Mesothelial cell of epicardium (in vitro differentiated cells): ENCODE measurements around the gene DDIT3. TPM values are rescaled to one million over a fixed set of nuclear protein-coding genes. Genes with fewer than 3 reads are reported as not detected.
A peak's percentile ranks its signal among the peaks of the same experiment; 100 is the strongest.

Source experiments
- DNase-seq, 2 experiments: peaks; one replicate each; pipeline ENCODE4 v3.0.0; 2021; ENCODE audit warnings: low spot score in 2 of 2; ENCODE audit not compliant: unreplicated experiment in 2 of 2
- H3K27ac Mint-ChIP-seq: 2 replicates; pipeline ENCODE4 v1.8.0; 2021; ENCODE audit warnings: mixed read lengths
- H3K27me3 Mint-ChIP-seq: 2 replicates; pipeline ENCODE4 v1.8.0; 2021; ENCODE audit warnings: low read depth, mixed read lengths
- H3K36me3 Mint-ChIP-seq: 2 replicates; pipeline ENCODE4 v1.8.0; 2021; ENCODE audit warnings: mixed read lengths
- H3K4me1 Mint-ChIP-seq: 2 replicates; pipeline ENCODE4 v1.8.0; 2021; ENCODE audit warnings: mixed read lengths
- H3K4me3 Mint-ChIP-seq: 2 replicates; pipeline ENCODE4 v1.8.0; 2021; ENCODE audit warnings: mild to moderate bottlenecking, moderate library complexity, mixed read lengths
- H3K9me3 Mint-ChIP-seq: 2 replicates; pipeline ENCODE4 v1.8.0; 2021; ENCODE audit warnings: mixed read lengths
- CTCF ChIP-seq: fragments of 200-600 bp; sonication (generic); IDR thresholded peaks from one replicate; pipeline ENCODE4 v1.5.0; 2021; ENCODE audit warnings: antibody characterized with exemption; ENCODE audit not compliant: unreplicated experiment
- total RNA-seq: library from RNA; stranded (reverse); gene quantifications from 3 replicates; pipeline ENCODE4 v1.2.1, GENCODE V29; 2021

Gene DDIT3
- total RNA-seq, 1 donor from 2014 or later, result 15.6 TPM

DNA sequence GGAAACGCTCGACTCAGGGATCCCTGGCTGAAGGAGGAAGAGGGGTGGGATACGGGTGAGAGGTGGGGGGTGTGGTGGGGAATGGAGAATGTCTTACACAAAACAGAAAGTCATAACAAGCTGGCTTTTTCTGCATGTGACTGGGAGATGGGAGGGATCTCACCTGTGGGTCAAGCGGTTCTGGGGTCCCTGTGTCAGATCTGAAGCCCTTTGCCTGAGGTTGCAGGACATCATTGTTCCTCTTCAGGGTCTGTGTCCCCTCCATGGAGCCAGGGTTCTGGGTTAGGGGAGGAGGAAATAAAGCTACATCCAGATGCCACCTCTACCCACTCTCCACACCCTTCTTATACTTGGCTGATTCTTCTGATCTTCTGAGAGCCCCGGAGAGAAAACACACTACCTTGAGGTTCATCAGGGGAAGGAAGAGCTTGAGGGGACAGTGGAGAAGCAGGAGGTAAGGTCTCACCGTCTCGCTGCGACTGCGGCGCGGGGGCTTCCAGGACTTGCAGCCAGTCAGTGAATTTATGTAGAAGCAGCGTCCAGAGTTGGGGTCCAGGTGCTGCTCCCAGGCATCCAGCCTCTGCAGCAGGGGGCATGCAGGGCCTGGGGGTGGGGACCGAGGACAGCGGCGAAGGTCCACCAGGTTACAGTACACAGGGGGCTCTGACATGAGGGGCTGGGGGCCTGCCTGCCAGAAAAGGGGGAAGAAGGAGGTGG is 43.2 kb downstream of the DDIT3 start:
- H3K4me3 Mint-ChIP-seq, result peak overlapping the region; percentile 28
- peaks cover 91% of the 10 kb centered on the region for H3K27me3 Mint-ChIP-seq
- no peaks in the 10 kb centered on the region for H3K9me3 Mint-ChIP-seq
- TF ChIP-seq CTCF, result no peak
- H3K36me3 Mint-ChIP-seq, result no peaks in the 10 kb centered on the region
- H3K4me1 Mint-ChIP-seq, result peaks cover 23% of the 10 kb centered on the region
- no peak for DNase-seq
- H3K27ac Mint-ChIP-seq, result no peak overlapping the region

DNA sequence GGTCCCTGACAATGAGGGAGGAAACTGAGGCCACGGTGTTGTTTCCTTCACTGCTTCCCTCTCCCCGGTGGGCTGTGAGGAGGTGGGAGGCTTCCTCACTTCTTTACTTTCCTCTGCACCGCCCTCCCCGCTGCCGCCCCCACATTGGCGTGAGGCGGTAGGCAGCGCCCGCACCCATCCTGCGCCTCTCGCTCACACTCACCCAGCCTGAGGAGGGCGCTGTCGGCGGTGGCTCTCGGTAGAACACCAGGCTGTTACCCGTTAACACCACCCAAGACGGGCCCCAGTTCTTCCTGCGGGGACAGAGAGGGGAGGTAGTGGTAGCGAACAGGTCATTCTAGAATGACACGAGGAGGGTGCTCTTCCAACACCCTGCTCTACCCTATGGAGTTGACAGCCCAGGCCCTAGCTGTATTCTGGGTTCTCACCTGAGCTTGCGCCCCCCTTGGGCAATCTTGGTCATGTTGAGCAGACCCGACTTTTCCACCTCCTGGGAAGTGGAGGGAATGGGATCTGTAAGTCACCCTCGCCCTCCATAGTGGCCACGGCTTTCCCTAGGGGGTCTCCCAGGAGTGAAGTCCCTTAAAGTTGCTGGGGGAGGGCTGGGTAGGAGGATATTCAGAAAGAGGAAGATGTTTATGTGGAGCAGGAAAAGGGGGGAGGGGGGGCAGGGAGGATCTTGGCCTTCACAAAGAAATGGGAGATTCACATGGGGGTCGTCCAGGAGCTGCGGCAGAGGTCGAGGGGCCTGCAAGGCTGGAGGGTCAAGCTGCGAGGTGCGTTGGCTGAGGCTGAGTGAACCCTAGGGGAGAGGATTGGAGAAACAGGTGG is 43.9 kb downstream of the DDIT3 start:
- peaks cover 94% of the 10 kb centered on the region for H3K27me3 Mint-ChIP-seq

DNA sequence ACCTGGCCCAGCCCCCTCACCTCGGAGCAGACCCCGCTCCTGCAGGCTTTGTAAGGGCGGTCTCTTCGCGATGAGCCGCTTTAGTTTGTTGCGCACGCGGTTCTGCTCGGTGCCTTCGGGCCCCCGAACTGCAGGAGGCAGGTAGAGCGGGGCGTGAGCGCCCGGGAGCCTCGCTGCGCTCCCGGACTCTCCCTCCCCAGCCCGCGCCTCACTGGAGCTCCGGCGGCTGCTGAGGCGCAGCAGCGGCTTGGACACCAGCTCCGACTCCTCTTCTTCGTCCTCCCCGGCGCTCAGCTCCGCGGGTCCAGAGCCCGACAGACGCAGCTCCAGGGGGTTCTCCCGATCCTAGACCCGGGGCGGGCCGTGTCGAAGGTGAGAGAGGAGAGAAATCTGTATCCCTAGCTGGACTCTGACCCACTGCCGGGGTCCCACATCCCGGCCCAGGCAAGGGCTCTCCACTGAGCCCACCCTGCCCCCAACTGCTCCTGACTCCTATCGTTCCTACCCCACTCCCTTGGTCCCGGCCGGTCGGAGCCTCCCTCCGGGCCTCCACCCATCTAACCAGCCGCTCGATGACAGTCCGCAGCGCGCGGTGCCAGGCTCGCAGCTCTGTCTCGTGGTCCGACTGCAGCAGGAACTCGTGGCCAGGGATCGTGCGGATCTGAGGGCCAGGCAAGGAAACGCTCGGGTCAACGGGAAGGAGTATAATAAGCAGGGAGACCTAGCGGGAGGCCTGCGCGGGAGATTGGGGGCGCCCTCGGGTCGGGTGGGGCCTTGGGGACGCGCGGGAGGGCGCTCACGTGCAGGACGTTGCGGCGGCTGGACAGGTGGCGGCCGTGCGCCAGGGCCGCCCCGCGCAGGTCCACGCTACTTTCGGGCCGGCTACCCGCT is 44.8 kb downstream of the DDIT3 start:
- TF ChIP-seq CTCF, result no peak
- Mint-ChIP-seq H3K9me3 (no peaks in the 10 kb centered on the region), H3K27me3 (peaks cover 95% of the 10 kb centered on the region), H3K4me1 (peaks cover 23% of the 10 kb centered on the region), H3K36me3 (no peaks in the 10 kb centered on the region), H3K27ac (no peak overlapping the region), H3K4me3 (peak overlapping the region; percentile 66)
- no peak for DNase-seq

More for the DNA sequence above, 43.9 kb downstream of the DDIT3 start:
- Mint-ChIP-seq H3K27ac (no peak overlapping the region), H3K4me3 (peak overlapping the region; percentile 66), H3K9me3 (no peaks in the 10 kb centered on the region), H3K36me3 (no peaks in the 10 kb centered on the region), H3K4me1 (peaks cover 23% of the 10 kb centered on the region)
- no peak for DNase-seq
- no peak for TF ChIP-seq CTCF

- Mint-ChIP-seq H3K27ac (no peak overlapping the region), H3K4me1 (peaks cover 23% of the 10 kb centered on the region), H3K4me3 (peak overlapping the region; percentile 16), H3K27me3 (peaks cover 97% of the 10 kb centered on the region), H3K36me3 (no peaks in the 10 kb centered on the region), H3K9me3 (no peaks in the 10 kb centered on the region)
- DNase-seq, result no peak
- no peak for TF ChIP-seq CTCF
Measured at GRCh38 chr12:57474862-57475261, 45.5 kb downstream of the DDIT3 start.

GRCh38 chr12:57474430-57474829 is 45.9 kb downstream of the DDIT3 start:
- no peak for DNase-seq
- Mint-ChIP-seq H3K27me3 (peaks cover 97% of the 10 kb centered on the region), H3K4me1 (peaks cover 23% of the 10 kb centered on the region), H3K9me3 (no peaks in the 10 kb centered on the region), H3K27ac (no peak overlapping the region), H3K4me3 (peak overlapping the region; percentile 16), H3K36me3 (no peaks in the 10 kb centered on the region)
- TF ChIP-seq CTCF, result no peak
